Sigmoid colon (tissue), 7 donors: Measurements from ENCODE around the gene MAPKAP1. TPM values are rescaled to one million over a fixed set of nuclear protein-coding genes. Genes with fewer than 3 reads are reported as not detected.

Experiments
- DNase-seq: peaks from one replicate; pipeline ENCODE4 v3.0.0-alpha.2; 2019
- H3K27ac ChIP-seq, 4 donors: fragments of 200-600 bp; sonication (generic); one replicate each; pipeline ENCODE4 v1.5.1; 2016 to 2019; ENCODE audit warnings: mild to moderate bottlenecking in 1 of 4
- H3K27me3 ChIP-seq, 3 donors: fragments of 200-600 bp; sonication (generic); one replicate each; pipeline ENCODE4 v1.5.1; 2019; ENCODE audit warnings: mild to moderate bottlenecking in 1 of 3
- H3K36me3 ChIP-seq, 4 donors: fragments of 200-600 bp; sonication (generic); one replicate each; pipeline ENCODE4 v1.5.1; 2016 to 2019
- H3K4me1 ChIP-seq, 4 donors: fragments of 200-600 bp; sonication (generic); one replicate each; pipeline ENCODE4 v1.5.1; 2017 to 2019
- H3K4me3 ChIP-seq, 4 donors: fragments of 200-600 bp; sonication (generic); one replicate each; pipeline ENCODE4 v1.5.1; 2017 to 2019; ENCODE audit warnings: mild to moderate bottlenecking in 2 of 4, moderate library complexity in 1 of 4
- H3K9me3 ChIP-seq, 4 donors: fragments of 200-600 bp in 3 of 4; sonication (generic) in 3 of 4; one replicate each; pipeline versions ENCODE4 v1.5.1 to v1.6.1; 2013 to 2019
- EP300 ChIP-seq, 4 donors: sonication (generic); formaldehyde crosslinking; IDR thresholded peaks; one replicate each; pipeline ENCODE4 v1.6.1; 2017; ENCODE audit warnings: antibody characterized with exemption in 4 of 4
- POLR2A ChIP-seq, 2 donors: fragments of 450-650 bp; IDR thresholded peaks; one replicate each; pipeline ENCODE4 v1.6.1; 2016; ENCODE audit warnings: antibody characterized with exemption in 2 of 2, mild to moderate bottlenecking in 2 of 2, moderate library complexity in 2 of 2
- POLR2AphosphoS5 ChIP-seq, 4 donors: sonication (generic); formaldehyde crosslinking; IDR thresholded peaks; one replicate each; pipeline ENCODE4 v1.6.1; 2017; ENCODE audit warnings: antibody characterized with exemption in 4 of 4
- WGBS, 2 donors: extraction: QIAGEN DNeasy Blood & Tissue Kit; methylation state at CpG; one replicate each; pipeline ENCODE4 v1.1.7; 2013; 5-methylcytosine and 5-hydroxymethylcytosine counted together
- intact Hi-C: fragments of 100-400 bp; cut with DNase I; formaldehyde crosslinking; loops from one replicate; pipeline ENCODE4 v1.15.1; 2023
- polyA plus RNA-seq, 3 donors: library from polyadenylated mRNA; stranded (reverse); fragments of 200-250 nt; gene quantifications; one replicate each; pipeline ENCODE4 v1.2.3, GENCODE V29; 2013
- total RNA-seq, 4 donors: library from RNA; depleted of rRNA; stranded (reverse); fragments of >200 nt; gene quantifications; one replicate each; pipeline ENCODE4 v1.1.0, GENCODE V29; 2016
- TF ChIP-seq, protein P1 (sequence below), 4 experiments: fragments of 450-650 bp in 3 of 4; fragments of 200-600 bp in 1 of 4; IDR thresholded peaks; one replicate each; pipeline ENCODE4 v1.5.1; 2016 to 2019; ENCODE audit warnings: antibody characterized with exemption in 4 of 4, mild to moderate bottlenecking in 3 of 4, moderate library complexity in 2 of 4
- donor health status: healthy with polysubstance abuse.
- donor health status: Bipolar disorder and iron deficiency.
- donor health status: healthy.

The MAPKAP1 gene
- total and polyA plus RNA-seq, 7 donors, result 37.2 to 155 (median 84.3) TPM

DNA sequence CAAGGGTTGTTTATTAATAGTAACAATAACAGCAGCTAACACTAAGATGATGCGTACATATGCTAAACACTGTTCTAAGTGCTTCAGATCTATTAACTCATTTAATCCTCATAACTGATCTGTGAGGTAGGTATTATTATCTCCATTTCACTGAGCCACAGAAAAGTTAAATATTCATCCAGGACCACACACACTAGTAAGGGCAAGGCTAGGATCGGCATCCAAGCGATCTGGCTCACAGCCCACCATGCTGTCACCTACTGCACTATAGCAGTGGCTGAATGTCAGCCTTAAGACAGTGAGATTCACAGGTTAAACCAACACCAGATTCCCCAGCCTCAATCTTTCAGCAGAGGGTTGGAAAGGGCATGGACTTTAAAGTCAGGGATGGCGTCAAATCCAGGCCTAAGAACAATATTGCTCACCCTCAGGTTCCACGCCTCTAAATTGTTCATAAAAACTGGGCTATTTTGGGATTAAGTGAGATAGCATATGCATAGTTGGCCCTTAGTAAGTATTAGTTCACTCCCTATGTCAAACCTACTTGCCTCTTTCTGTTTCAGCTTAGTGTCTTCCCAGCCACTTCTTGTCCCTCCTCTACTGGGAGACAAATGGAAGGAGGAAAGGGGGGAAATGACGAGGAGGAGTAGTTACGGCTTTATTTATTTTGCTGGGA lies 150.8 kb downstream of the MAPKAP1 start:
- intact Hi-C loops, result loop anchor here (2.0 to 5.0 kb wide), 3 partner anchors 76 to 191 kb away; partner anchors contain the start of gene PBX3
- peaks cover 0 to 4% (median 0%) of the 10 kb centered on the region in 4 donors for H3K36me3 ChIP-seq
- H3K4me3 ChIP-seq, result no peak overlapping the region
- TF ChIP-seq EP300 (IDR thresholded peaks at IDR 0.05) (no peak), POLR2A (IDR thresholded peaks at IDR 0.05) (no peak), POLR2AphosphoS5 (IDR thresholded peaks at IDR 0.05) (no peak)
- TF ChIP-seq, protein P1, sequence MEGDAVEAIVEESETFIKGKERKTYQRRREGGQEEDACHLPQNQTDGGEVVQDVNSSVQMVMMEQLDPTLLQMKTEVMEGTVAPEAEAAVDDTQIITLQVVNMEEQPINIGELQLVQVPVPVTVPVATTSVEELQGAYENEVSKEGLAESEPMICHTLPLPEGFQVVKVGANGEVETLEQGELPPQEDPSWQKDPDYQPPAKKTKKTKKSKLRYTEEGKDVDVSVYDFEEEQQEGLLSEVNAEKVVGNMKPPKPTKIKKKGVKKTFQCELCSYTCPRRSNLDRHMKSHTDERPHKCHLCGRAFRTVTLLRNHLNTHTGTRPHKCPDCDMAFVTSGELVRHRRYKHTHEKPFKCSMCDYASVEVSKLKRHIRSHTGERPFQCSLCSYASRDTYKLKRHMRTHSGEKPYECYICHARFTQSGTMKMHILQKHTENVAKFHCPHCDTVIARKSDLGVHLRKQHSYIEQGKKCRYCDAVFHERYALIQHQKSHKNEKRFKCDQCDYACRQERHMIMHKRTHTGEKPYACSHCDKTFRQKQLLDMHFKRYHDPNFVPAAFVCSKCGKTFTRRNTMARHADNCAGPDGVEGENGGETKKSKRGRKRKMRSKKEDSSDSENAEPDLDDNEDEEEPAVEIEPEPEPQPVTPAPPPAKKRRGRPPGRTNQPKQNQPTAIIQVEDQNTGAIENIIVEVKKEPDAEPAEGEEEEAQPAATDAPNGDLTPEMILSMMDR (IDR thresholded peaks at IDR 0.05), result no peak
- H3K27ac ChIP-seq, result peak overlapping the region in 3 of 4 donors; percentile 37 to 51 (median 49)
- DNase-seq, result no peak
- no peaks in the 10 kb centered on the region for H3K9me3 ChIP-seq
- WGBS, 2 donors, result 84 to 88% methylated on average over 7 of the region's 7 CpGs
- no peaks in the 10 kb centered on the region for H3K27me3 ChIP-seq
- H3K4me1 ChIP-seq, result peaks cover 0 to 60% (median 37%) of the 10 kb centered on the region in 4 donors

DNA sequence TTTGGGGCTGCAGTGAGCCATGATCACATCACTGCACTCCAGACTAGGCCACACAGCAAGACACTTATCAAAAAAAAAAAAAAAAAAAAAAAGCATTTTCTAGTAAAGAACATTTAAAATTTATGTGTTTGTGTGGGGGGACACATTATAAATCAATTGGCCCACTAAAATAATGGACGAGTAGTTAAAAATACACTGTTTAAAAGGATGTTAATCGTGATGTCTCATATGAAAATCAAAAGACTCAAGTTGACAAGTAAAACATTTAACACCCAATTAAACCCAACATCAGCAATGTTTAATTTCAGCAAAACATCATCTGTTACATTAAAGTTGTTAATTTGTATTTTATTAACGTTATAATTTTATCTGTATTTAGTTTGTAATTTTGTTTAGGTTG lies 152.3 kb downstream of the MAPKAP1 start:
- Histone ChIP-seq H3K36me3 (peaks cover 0 to 4% (median 0%) of the 10 kb centered on the region in 4 donors), H3K4me3 (no peak overlapping the region), H3K4me1 (peaks cover 0 to 75% (median 51%) of the 10 kb centered on the region in 4 donors), H3K9me3 (no peaks in the 10 kb centered on the region), H3K27ac (no peak overlapping the region), H3K27me3 (no peaks in the 10 kb centered on the region)
- no peak for DNase-seq
- TF ChIP-seq EP300 (IDR thresholded peaks at IDR 0.05), result no peak
- intact Hi-C loops, result loop anchor here (5.0 kb wide), 3 partner anchors 78 to 147 kb away; no protein-coding TSS in a partner anchor
- WGBS, 2 donors, result 81 to 82% methylated on average over 3 of the region's 3 CpGs

DNA sequence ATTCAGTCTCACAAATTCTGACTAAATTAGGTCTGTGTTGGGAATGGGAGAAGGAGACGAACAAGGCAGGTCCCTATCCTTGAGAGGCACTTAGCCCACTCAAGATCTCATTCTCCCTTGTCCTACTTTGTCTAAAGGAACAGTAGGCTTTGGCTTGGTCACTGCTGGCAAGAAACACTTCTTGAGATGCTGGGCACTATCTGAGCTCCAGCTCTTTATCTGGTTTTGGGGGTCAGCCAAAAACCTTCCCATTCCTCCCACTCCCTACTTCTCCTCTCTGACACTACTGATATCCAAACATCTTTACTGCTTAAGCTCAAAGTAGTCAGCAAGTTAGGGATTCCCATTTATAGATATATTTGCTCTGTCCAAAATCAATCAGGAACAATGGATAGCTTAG lies 155.2 kb downstream of the MAPKAP1 start:
- no peak for DNase-seq
- 93 to 94% methylated on average over 1 of the region's 1 CpG for WGBS, 2 donors
- Histone ChIP-seq H3K27me3 (no peaks in the 10 kb centered on the region), H3K4me3 (no peak overlapping the region), H3K36me3 (no peaks in the 10 kb centered on the region), H3K27ac (peak overlapping the region in 2 of 4 donors; percentile 66 to 81), H3K4me1 (peaks cover 0 to 86% (median 72%) of the 10 kb centered on the region in 4 donors), H3K9me3 (no peaks in the 10 kb centered on the region)
- intact Hi-C loops, result loop anchor here (5.0 kb wide), 1 partner anchor 84 kb away; no protein-coding TSS in a partner anchor
- TF ChIP-seq POLR2AphosphoS5 (IDR thresholded peaks at IDR 0.05) (no peak), POLR2A (IDR thresholded peaks at IDR 0.05) (no peak), EP300 (IDR thresholded peaks at IDR 0.05) (no peak)
- TF ChIP-seq, protein P1 (IDR thresholded peaks at IDR 0.05), result no peak

DNA sequence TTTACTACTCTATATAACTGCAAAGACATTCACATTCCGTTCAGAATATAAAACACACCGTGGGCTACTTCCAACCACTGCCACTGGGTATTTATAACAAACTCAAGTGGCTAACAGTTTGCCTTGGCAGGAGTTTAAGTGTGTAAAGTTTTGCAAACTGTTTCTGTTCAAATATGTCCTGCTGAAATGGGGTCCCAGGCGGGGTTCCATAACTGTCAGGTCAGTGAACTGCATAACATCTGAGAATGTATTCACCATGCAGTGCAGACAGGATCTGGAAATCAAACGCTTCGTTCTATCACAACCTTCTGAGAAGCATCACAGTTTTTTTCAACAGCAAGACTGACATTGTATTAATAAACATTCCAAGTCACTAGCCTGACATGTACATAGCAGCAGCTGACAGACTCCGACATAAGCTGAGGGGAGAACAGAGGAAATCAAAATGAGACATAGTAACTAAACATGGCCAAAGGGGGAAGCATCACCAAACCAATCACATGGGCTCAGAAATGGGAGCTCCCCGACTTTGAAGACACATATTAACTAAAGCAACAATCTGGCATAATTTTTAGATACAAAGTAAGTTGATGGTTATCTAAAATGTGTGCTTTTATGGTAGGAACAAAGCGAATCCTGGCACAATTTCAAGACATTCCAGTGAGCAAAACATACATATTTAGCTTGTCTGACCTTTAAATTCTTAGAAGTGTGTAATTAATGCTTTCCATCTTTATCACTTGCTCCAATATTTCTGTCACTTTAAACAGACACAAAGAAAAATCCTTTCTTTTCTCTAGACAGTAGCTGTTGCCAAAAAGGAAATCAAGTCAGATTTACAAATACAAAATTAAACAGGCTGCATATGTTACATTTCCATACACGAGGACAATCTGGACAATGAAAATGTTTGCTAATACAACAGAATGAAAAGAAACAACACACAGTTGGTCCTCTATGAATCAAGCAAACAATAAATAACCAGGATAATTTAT lies 156.8 kb downstream of the MAPKAP1 start:
- Histone ChIP-seq H3K36me3 (no peaks in the 10 kb centered on the region), H3K27me3 (no peaks in the 10 kb centered on the region), H3K9me3 (no peaks in the 10 kb centered on the region), H3K27ac (peak overlapping the region; percentile 66 to 81 (median 76)), H3K4me1 (peaks cover 0 to 86% (median 75%) of the 10 kb centered on the region in 4 donors), H3K4me3 (peak overlapping the region in 1 of 4 donors; percentile 3)
- TF ChIP-seq, protein P1 (IDR thresholded peaks at IDR 0.05), result no peak
- TF ChIP-seq POLR2A (IDR thresholded peaks at IDR 0.05) (no peak), EP300 (IDR thresholded peaks at IDR 0.05) (peak in 2 of 4 donors; percentile 32 to 49), POLR2AphosphoS5 (IDR thresholded peaks at IDR 0.05) (peak; percentile 48 to 83 (median 76))
- intact Hi-C loops, result loop anchor here (5.0 kb wide), 2 partner anchors 68 to 83 kb away; no protein-coding TSS in a partner anchor
- peak; percentile 74 for DNase-seq
- 53 to 62% methylated on average over 9 of the region's 9 CpGs for WGBS, 2 donors
